GM23338 (cell line): ENCODE measurements around the gene NARS2. TPM values are rescaled to one million over a fixed set of nuclear protein-coding genes. Genes with fewer than 3 reads are reported as not detected.
A peak's percentile ranks its signal among the peaks of the same experiment; 100 is the strongest.

ENCODE experiments used
- ATAC-seq: fragments of 200-7000 bp; cut with Tn5 transposase; 3 replicates; pipeline ENCODE4 v1.9.1; 2020
- DNase-seq: peaks from one replicate; pipeline ENCODE4 v3.0.0-alpha.2; 2015; ENCODE audit warnings: low spot score
- H2AFZ ChIP-seq: fragments of 200-600 bp; sonication (generic); 2 replicates; pipeline ENCODE4 v1.8.0; 2016; ENCODE audit warnings: antibody characterized with exemption, mild to moderate bottlenecking, moderate library complexity
- H3F3A ChIP-seq: fragments of 200-600 bp; sonication (generic); replicated peaks from 2 replicates; pipeline ENCODE4 v1.8.0; 2017; ENCODE audit warnings: antibody characterized with exemption, mixed run types, low read depth
- H3K27ac ChIP-seq: fragments of 200-600 bp; sonication (generic); 2 replicates; pipeline ENCODE4 v1.6.1; 2016; ENCODE audit warnings: low read depth
- H3K27me3 ChIP-seq: fragments of 200-600 bp; sonication (generic); 2 replicates; pipeline ENCODE4 v1.8.0; 2016; ENCODE audit warnings: mild to moderate bottlenecking, mixed run types, moderate library complexity; ENCODE audit not compliant: insufficient read depth
- H3K36me3 ChIP-seq: fragments of 200-600 bp; sonication (generic); 2 replicates; pipeline ENCODE4 v1.8.0; 2016; ENCODE audit warnings: mild to moderate bottlenecking; ENCODE audit not compliant: insufficient read depth
- H3K4me1 ChIP-seq: fragments of 200-600 bp; sonication (generic); 2 replicates; pipeline ENCODE4 v1.8.0; 2016; ENCODE audit warnings: mild to moderate bottlenecking, moderate library complexity; ENCODE audit not compliant: insufficient read depth
- H3K4me2 ChIP-seq: fragments of 200-600 bp; sonication (generic); 2 replicates; pipeline ENCODE4 v1.7.1; 2017; ENCODE audit warnings: mixed run types
- H3K4me3 ChIP-seq: fragments of 200-600 bp; sonication (generic); 2 replicates; pipeline ENCODE4 v1.6.1; 2016; ENCODE audit warnings: mixed run types
- H3K79me2 ChIP-seq: fragments of 200-600 bp; sonication (generic); replicated peaks from 2 replicates; pipeline ENCODE4 v1.8.0; 2017; ENCODE audit warnings: mild to moderate bottlenecking; ENCODE audit not compliant: insufficient read depth
- H3K9me2 ChIP-seq: fragments of 200-600 bp; sonication (generic); 2 replicates; pipeline ENCODE4 v1.8.0; 2017; ENCODE audit not compliant: insufficient read depth
- H4K20me1 ChIP-seq: fragments of 200-600 bp; sonication (generic); replicated peaks from 2 replicates; pipeline ENCODE4 v1.8.0; 2017; ENCODE audit warnings: mild to moderate bottlenecking; ENCODE audit not compliant: insufficient read depth
- H3K27ac Mint-ChIP-seq: 2 replicates; pipeline ENCODE4 v1.8.0; 2020; ENCODE audit warnings: inconsistent platforms, mild to moderate bottlenecking, moderate library complexity, mixed read lengths
- H3K27me3 Mint-ChIP-seq: 3 replicates; pipeline ENCODE4 v1.8.0; 2022; ENCODE audit warnings: low read depth, mild to moderate bottlenecking, moderate library complexity, mixed read lengths, inconsistent platforms; ENCODE audit not compliant: insufficient read depth, poor library complexity
- H3K36me3 Mint-ChIP-seq: 3 replicates; pipeline ENCODE4 v1.8.0; 2021; ENCODE audit warnings: low read depth, mild to moderate bottlenecking, inconsistent platforms, moderate library complexity, mixed read lengths
- H3K4me1 Mint-ChIP-seq: 3 replicates; pipeline ENCODE4 v1.8.0; 2020; ENCODE audit warnings: mild to moderate bottlenecking, inconsistent platforms, mixed read lengths
- H3K4me3 Mint-ChIP-seq: 3 replicates; pipeline ENCODE4 v1.8.0; 2021; ENCODE audit warnings: moderate library complexity, mild to moderate bottlenecking, inconsistent platforms, mixed read lengths
- H3K9me3 Mint-ChIP-seq: 3 replicates; pipeline ENCODE4 v1.8.0; 2020; ENCODE audit warnings: moderate library complexity, mild to moderate bottlenecking, inconsistent platforms, mixed read lengths
- CREB1 ChIP-seq: fragments of 250-450 bp; sonication (Bioruptor Pico); IDR thresholded peaks from 2 replicates; pipeline ENCODE4 v1.5.0; 2020; ENCODE audit warnings: low read depth, mild to moderate bottlenecking, moderate library complexity
- CTCF ChIP-seq, 2 experiments: fragments of 200-600 bp in 1 of 2; sonication (generic) in 1 of 2; conservative IDR thresholded peaks; 2 replicates each; pipeline versions ENCODE4 v1.5.1 to v1.6.1; 2016 to 2017; ENCODE audit warnings: antibody characterized with exemption in 2 of 2, low read depth in 2 of 2, mild to moderate bottlenecking in 2 of 2, moderate library complexity in 1 of 2
- ETS1 ChIP-seq: IDR thresholded peaks from 2 replicates; pipeline ENCODE4 v1.6.1; 2016; ENCODE audit warnings: antibody characterized with exemption
- EZH2 ChIP-seq: fragments of 200-600 bp; sonication (generic); IDR thresholded peaks from one replicate; pipeline ENCODE4 v1.8.0; 2017; ENCODE audit warnings: antibody characterized with exemption, mild to moderate bottlenecking, low read depth; ENCODE audit not compliant: unreplicated experiment
- JUNB ChIP-seq: IDR thresholded peaks from one replicate; pipeline ENCODE4 v1.6.1; 2016; ENCODE audit warnings: antibody characterized with exemption; ENCODE audit not compliant: unreplicated experiment
- NANOG ChIP-seq: IDR thresholded peaks from 2 replicates; pipeline ENCODE4 v1.6.1; 2016; ENCODE audit warnings: antibody characterized with exemption, borderline replicate concordance
- POLR2AphosphoS5 ChIP-seq: IDR thresholded peaks from 2 replicates; pipeline ENCODE4 v1.6.1; 2016; ENCODE audit warnings: antibody characterized with exemption, low read depth
- ZNF114 ChIP-seq: fragments of 250-450 bp; sonication (Bioruptor Pico); IDR thresholded peaks from 2 replicates; pipeline ENCODE4 v1.5.0; 2020; ENCODE audit warnings: mild to moderate bottlenecking, moderate library complexity
- ZNF331 ChIP-seq: fragments of 250-450 bp; sonication (Bioruptor Pico); IDR thresholded peaks from 2 replicates; pipeline ENCODE4 v1.5.0; 2020; ENCODE audit warnings: low read depth, mild to moderate bottlenecking, moderate library complexity
- polyA plus RNA-seq: library from polyadenylated mRNA; unstranded; fragments of >200 nt; fragmentation: Nextera tagmentation; extraction: Ambion mirVana; gene quantifications from 2 replicates; pipeline ENCODE4 v1.2.1, GENCODE V29; 2016
- total RNA-seq: library from RNA; depleted of rRNA; stranded (reverse); fragments of >200 nt; shearing (Covaris generic); gene quantifications from 2 replicates; pipeline ENCODE4 v1.2.3, GENCODE V29; 2014
- TF ChIP-seq, protein P1 (sequence below): fragments of 250-450 bp; sonication (Bioruptor Pico); IDR thresholded peaks from 2 replicates; pipeline ENCODE4 v1.5.0; 2020; ENCODE audit warnings: mild to moderate bottlenecking, moderate library complexity

The NARS2 gene
- total and polyA plus RNA-seq, 2 experiments from 2014 or later, result 45.7 to 62.0 TPM

- Histone ChIP-seq H3K27ac (peak overlapping the region; percentile 76), H2AFZ (no peak overlapping the region), H3K4me2 (peak overlapping the region; percentile 37), H3K27me3 (no peaks in the 10 kb centered on the region), H3K36me3 (no peaks in the 10 kb centered on the region), H3K9me2 (no peaks in the 10 kb centered on the region), H3F3A (no peaks in the 10 kb centered on the region), H4K20me1 (no peaks in the 10 kb centered on the region; the same call in none of the 2 replicates), H3K79me2 (no peaks in the 10 kb centered on the region), H3K4me3 (no peak overlapping the region), H3K4me1 (peaks cover 37% of the 10 kb centered on the region)
- H3K27ac Mint-ChIP-seq, result peak overlapping the region; percentile 87; the same call in 1 of the 2 replicates
- ATAC-seq (no peak), DNase-seq (no peak)
- peaks cover 35% of the 10 kb centered on the region for H3K4me1 Mint-ChIP-seq
- no peaks in the 10 kb centered on the region for H3K9me3 Mint-ChIP-seq
- H3K27me3 Mint-ChIP-seq, result peaks cover 5% of the 10 kb centered on the region
- no peak for TF ChIP-seq CTCF (conservative IDR thresholded peaks at IDR 0.05; ENCODE audit: low read depth in 2 of 2)
- TF ChIP-seq EZH2, result no peak
- TF ChIP-seq CREB1 (CRISPR knock-in tag), result no peak
- H3K4me3 Mint-ChIP-seq, result no peak overlapping the region
- no peaks in the 10 kb centered on the region for H3K36me3 Mint-ChIP-seq
These were observed 149.1 kb downstream of the NARS2 start for GRCh38 chr11:78425399-78426070.

GRCh38 chr11:78424334-78425270 is 150.1 kb downstream of the NARS2 start:
- DNase-seq (peak; percentile 21), ATAC-seq (peak; percentile 33)
- Histone ChIP-seq H2AFZ (no peak overlapping the region), H3K36me3 (no peaks in the 10 kb centered on the region), H3F3A (no peaks in the 10 kb centered on the region), H3K4me1 (peaks cover 37% of the 10 kb centered on the region), H3K27ac (peak overlapping the region; percentile 76), H3K4me3 (no peak overlapping the region), H3K79me2 (no peaks in the 10 kb centered on the region), H3K4me2 (peak overlapping the region; percentile 37), H3K27me3 (peaks cover 6% of the 10 kb centered on the region), H4K20me1 (no peaks in the 10 kb centered on the region; the same call in none of the 2 replicates), H3K9me2 (no peaks in the 10 kb centered on the region)
- no peaks in the 10 kb centered on the region for H3K9me3 Mint-ChIP-seq
- H3K27me3 Mint-ChIP-seq, result peaks cover 12% of the 10 kb centered on the region
- peak overlapping the region; percentile 87 for H3K27ac Mint-ChIP-seq
- H3K4me3 Mint-ChIP-seq, result no peak overlapping the region
- peaks cover 41% of the 10 kb centered on the region for H3K4me1 Mint-ChIP-seq
- H3K36me3 Mint-ChIP-seq, result no peaks in the 10 kb centered on the region
- TF ChIP-seq JUNB (no peak), CREB1 (CRISPR knock-in tag) (no peak), ETS1 (no peak), ZNF114 (CRISPR knock-in tag) (no peak), ZNF331 (CRISPR knock-in tag) (no peak), NANOG (no peak), EZH2 (no peak), POLR2AphosphoS5 (no peak)
- TF ChIP-seq, protein P1, sequence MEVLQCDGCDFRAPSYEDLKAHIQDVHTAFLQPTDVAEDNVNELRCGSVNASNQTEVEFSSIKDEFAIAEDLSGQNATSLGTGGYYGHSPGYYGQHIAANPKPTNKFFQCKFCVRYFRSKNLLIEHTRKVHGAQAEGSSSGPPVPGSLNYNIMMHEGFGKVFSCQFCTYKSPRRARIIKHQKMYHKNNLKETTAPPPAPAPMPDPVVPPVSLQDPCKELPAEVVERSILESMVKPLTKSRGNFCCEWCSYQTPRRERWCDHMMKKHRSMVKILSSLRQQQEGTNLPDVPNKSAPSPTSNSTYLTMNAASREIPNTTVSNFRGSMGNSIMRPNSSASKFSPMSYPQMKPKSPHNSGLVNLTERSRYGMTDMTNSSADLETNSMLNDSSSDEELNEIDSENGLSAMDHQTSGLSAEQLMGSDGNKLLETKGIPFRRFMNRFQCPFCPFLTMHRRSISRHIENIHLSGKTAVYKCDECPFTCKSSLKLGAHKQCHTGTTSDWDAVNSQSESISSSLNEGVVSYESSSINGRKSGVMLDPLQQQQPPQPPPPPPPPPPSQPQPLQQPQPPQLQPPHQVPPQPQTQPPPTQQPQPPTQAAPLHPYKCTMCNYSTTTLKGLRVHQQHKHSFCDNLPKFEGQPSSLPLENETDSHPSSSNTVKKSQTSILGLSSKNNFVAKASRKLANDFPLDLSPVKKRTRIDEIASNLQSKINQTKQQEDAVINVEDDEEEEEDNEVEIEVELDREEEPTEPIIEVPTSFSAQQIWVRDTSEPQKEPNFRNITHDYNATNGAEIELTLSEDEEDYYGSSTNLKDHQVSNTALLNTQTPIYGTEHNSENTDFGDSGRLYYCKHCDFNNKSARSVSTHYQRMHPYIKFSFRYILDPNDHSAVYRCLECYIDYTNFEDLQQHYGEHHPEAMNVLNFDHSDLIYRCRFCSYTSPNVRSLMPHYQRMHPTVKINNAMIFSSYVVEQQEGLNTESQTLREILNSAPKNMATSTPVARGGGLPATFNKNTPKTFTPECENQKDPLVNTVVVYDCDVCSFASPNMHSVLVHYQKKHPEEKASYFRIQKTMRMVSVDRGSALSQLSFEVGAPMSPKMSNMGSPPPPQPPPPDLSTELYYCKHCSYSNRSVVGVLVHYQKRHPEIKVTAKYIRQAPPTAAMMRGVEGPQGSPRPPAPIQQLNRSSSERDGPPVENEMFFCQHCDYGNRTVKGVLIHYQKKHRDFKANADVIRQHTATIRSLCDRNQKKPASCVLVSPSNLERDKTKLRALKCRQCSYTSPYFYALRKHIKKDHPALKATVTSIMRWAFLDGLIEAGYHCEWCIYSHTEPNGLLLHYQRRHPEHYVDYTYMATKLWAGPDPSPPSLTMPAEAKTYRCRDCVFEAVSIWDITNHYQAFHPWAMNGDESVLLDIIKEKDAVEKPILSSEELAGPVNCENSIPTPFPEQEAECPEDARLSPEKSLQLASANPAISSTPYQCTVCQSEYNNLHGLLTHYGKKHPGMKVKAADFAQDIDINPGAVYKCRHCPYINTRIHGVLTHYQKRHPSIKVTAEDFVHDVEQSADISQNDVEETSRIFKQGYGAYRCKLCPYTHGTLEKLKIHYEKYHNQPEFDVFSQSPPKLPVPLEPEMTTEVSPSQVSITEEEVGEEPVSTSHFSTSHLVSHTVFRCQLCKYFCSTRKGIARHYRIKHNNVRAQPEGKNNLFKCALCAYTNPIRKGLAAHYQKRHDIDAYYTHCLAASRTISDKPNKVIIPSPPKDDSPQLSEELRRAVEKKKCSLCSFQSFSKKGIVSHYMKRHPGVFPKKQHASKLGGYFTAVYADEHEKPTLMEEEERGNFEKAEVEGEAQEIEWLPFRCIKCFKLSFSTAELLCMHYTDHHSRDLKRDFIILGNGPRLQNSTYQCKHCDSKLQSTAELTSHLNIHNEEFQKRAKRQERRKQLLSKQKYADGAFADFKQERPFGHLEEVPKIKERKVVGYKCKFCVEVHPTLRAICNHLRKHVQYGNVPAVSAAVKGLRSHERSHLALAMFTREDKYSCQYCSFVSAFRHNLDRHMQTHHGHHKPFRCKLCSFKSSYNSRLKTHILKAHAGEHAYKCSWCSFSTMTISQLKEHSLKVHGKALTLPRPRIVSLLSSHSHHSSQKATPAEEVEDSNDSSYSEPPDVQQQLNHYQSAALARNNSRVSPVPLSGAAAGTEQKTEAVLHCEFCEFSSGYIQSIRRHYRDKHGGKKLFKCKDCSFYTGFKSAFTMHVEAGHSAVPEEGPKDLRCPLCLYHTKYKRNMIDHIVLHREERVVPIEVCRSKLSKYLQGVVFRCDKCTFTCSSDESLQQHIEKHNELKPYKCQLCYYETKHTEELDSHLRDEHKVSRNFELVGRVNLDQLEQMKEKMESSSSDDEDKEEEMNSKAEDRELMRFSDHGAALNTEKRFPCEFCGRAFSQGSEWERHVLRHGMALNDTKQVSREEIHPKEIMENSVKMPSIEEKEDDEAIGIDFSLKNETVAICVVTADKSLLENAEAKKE (CRISPR knock-in tag), result no peak
